OCI-LY3 (cell line): ENCODE results near the gene RERE.

Experiments
- EZH2phosphoT487 ChIP-seq: fragments of 200-600 bp; shearing (Covaris generic); IDR thresholded peaks from 2 replicates; pipeline ENCODE4 v1.6.1; 2018; ENCODE audit warnings: antibody characterized with exemption, mixed run types, low read depth
- TF ChIP-seq, protein P1 (sequence below): fragments of 200-600, 300-600 bp; sonication (generic); IDR thresholded peaks from 2 replicates; pipeline ENCODE4 v1.5.1; 2014; ENCODE audit warnings: antibody characterized with exemption, low read length, low read depth

DNA sequence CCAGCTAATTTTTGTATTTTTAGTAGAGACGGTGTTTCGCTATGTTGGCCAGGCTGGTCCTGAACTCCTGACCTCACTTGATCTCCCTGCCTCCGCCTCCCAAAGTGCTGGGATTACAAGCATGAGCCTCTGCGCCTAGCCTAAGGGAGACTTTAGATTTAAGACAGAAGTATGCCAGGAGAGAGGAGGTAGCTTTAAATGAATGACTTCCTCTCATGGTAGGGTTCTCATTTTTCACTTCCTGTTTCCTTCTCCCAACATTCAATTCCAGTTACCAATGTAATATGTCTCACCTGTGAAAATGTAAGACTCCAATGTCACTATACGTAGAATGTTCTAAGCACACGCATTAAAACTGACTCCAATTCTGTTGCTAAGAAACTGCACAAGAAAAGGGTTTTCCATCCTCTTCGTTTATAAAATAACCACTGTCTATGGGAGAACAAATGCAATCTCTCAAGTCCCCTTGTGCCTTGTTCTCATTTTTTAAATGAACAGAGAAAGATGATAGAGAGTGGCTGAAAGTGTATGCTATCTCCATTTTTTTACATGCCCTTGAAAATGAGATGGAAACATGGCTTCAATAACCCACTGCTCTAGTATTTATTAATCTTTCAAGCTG, 359.6 kb downstream of the RERE start:
- TF ChIP-seq, protein P1, sequence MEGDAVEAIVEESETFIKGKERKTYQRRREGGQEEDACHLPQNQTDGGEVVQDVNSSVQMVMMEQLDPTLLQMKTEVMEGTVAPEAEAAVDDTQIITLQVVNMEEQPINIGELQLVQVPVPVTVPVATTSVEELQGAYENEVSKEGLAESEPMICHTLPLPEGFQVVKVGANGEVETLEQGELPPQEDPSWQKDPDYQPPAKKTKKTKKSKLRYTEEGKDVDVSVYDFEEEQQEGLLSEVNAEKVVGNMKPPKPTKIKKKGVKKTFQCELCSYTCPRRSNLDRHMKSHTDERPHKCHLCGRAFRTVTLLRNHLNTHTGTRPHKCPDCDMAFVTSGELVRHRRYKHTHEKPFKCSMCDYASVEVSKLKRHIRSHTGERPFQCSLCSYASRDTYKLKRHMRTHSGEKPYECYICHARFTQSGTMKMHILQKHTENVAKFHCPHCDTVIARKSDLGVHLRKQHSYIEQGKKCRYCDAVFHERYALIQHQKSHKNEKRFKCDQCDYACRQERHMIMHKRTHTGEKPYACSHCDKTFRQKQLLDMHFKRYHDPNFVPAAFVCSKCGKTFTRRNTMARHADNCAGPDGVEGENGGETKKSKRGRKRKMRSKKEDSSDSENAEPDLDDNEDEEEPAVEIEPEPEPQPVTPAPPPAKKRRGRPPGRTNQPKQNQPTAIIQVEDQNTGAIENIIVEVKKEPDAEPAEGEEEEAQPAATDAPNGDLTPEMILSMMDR = no peak
- TF ChIP-seq EZH2phosphoT487 = no peak
